GM23248 (cell line): Measurements from ENCODE around the gene ZNF689.
"Not testable (repeated sequence)": the region's sequence is repeated elsewhere in the genome, so short reads cannot be mapped to it uniquely, and the experiment has no call there.

ENCODE experiments used
- EZH2 ChIP-seq: fragments of 200-600 bp; sonication (generic); IDR thresholded peaks from 2 replicates; pipeline ENCODE4 v1.6.1; 2018; ENCODE audit warnings: antibody characterized with exemption, mild to moderate bottlenecking; ENCODE audit not compliant: insufficient read depth, poor library complexity, severe bottlenecking
- EZH2phosphoT487 ChIP-seq: fragments of 200-600 bp; sonication (generic); IDR thresholded peaks from 2 replicates; pipeline ENCODE4 v1.6.1; 2018; ENCODE audit warnings: antibody characterized with exemption, moderate library complexity, mild to moderate bottlenecking, low read depth; ENCODE audit not compliant: insufficient read depth

- not testable (repeated sequence) for TF ChIP-seq EZH2, EZH2phosphoT487
Measured at GRCh38 chr16:30590869-30591268, 19.3 kb downstream of the ZNF689 start.
